ENCODE data around the gene MBD6. TPM values are rescaled to one million over a fixed set of nuclear protein-coding genes. Genes with fewer than 3 reads are reported as not detected.

Gene MBD6
- total RNA-seq, 1 donor from 2014 or later: 58.5 TPM

- no peaks in the 10 kb centered on the region for H3K9me3 ChIP-seq (ENCODE audit: insufficient read depth, low read depth, low read length)
- Mint-ChIP-seq H3K4me1 (ENCODE audit: low read depth, unreplicated experiment) (peaks cover 33% of the 10 kb centered on the region), H3K27me3 (ENCODE audit: low read depth, unreplicated experiment) (no peaks in the 10 kb centered on the region), H3K4me3 (ENCODE audit: unreplicated experiment) (no peak overlapping the region), H3K27ac (ENCODE audit: unreplicated experiment) (no peak overlapping the region), H3K36me3 (ENCODE audit: low read depth, unreplicated experiment) (peaks cover 49% of the 10 kb centered on the region), H3K9me3 (ENCODE audit: unreplicated experiment) (no peaks in the 10 kb centered on the region)
- H2AFZ ChIP-seq (ENCODE audit: low read depth, low read length): no peak overlapping the region
- DNase-seq (ENCODE audit: low read depth) (no peak), FAIRE-seq (no peak)
- H3K4me3 ChIP-seq (ENCODE audit: insufficient read depth, low read depth, low read length): no peak overlapping the region
- peaks cover 22% of the 10 kb centered on the region for H3K4me1 ChIP-seq (ENCODE audit: insufficient read depth, low read length)
- no peak overlapping the region for H3K4me2 ChIP-seq (ENCODE audit: low read length)
- no peaks in the 10 kb centered on the region for H3K27me3 ChIP-seq (ENCODE audit: insufficient read depth, low read length)
- H4K20me1 ChIP-seq (ENCODE audit: insufficient read depth, low read length): peaks cover 79% of the 10 kb centered on the region
- no peak overlapping the region for H3K9ac ChIP-seq (ENCODE audit: low read length)
- H3K79me2 ChIP-seq (ENCODE audit: insufficient read depth, low read length): peaks cover 33% of the 10 kb centered on the region
- TF ChIP-seq EZH2 (IDR thresholded peaks at IDR 0.05; ENCODE audit: insufficient read depth, low read length): no peak
- TF ChIP-seq CTCF (IDR thresholded peaks at IDR 0.05; ENCODE audit: insufficient read depth, low read depth, low read length): no peak
- peaks cover 59% of the 10 kb centered on the region for H3K36me3 ChIP-seq (ENCODE audit: insufficient read depth, low read length)
- H3K27ac ChIP-seq (ENCODE audit: low read depth, low read length): no peak overlapping the region
Observed at GRCh38 chr12:57514720-57515407, 7.8 kb upstream of the MBD6 start.

DNA sequence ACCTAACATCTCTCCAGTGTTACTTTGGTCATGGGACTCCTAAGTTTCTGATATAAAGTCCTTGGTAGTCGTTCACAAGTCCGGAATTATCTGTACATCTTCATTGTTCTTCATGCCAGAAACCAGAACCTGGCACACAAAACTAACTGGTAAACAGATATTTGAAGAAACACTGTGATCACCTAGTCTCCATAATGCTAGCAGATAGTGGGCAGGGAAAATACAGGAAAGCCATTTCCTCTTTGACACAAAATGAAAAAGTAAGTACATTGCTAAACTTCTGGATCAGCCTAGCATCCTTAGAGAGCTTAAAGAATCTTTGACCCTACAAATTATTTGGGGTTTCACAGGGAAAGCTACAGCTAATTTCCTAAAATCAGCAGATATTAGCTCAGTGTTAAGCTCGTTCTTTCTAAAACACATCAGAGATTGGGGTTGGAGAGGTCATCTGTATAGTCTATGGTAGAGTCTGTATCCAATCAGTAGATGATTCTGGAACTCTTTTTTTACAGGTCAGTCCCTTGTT is 7.2 kb upstream of the MBD6 start:
- TF ChIP-seq EZH2 (IDR thresholded peaks at IDR 0.05; ENCODE audit: insufficient read depth, low read length) (no peak), CTCF (IDR thresholded peaks at IDR 0.05; ENCODE audit: insufficient read depth, low read depth, low read length) (no peak)
- Histone ChIP-seq H3K9me3 (ENCODE audit: insufficient read depth, low read depth, low read length) (no peaks in the 10 kb centered on the region), H3K79me2 (ENCODE audit: insufficient read depth, low read length) (peaks cover 38% of the 10 kb centered on the region), H3K9ac (ENCODE audit: low read length) (no peak overlapping the region), H3K4me3 (ENCODE audit: insufficient read depth, low read depth, low read length) (no peak overlapping the region), H3K36me3 (ENCODE audit: insufficient read depth, low read length) (peaks cover 59% of the 10 kb centered on the region), H3K27me3 (ENCODE audit: insufficient read depth, low read length) (no peaks in the 10 kb centered on the region), H3K4me1 (ENCODE audit: insufficient read depth, low read length) (peaks cover 22% of the 10 kb centered on the region), H3K4me2 (ENCODE audit: low read length) (no peak overlapping the region), H3K27ac (ENCODE audit: low read depth, low read length) (no peak overlapping the region), H2AFZ (ENCODE audit: low read depth, low read length) (no peak overlapping the region), H4K20me1 (ENCODE audit: insufficient read depth, low read length) (peaks cover 82% of the 10 kb centered on the region)
- no peak for FAIRE-seq
- no peaks in the 10 kb centered on the region for H3K27me3 Mint-ChIP-seq (ENCODE audit: low read depth, unreplicated experiment)
- no peak overlapping the region for H3K4me3 Mint-ChIP-seq (ENCODE audit: unreplicated experiment)
- H3K36me3 Mint-ChIP-seq (ENCODE audit: low read depth, unreplicated experiment): peaks cover 49% of the 10 kb centered on the region
- H3K27ac Mint-ChIP-seq (ENCODE audit: unreplicated experiment): no peak overlapping the region
- no peaks in the 10 kb centered on the region for H3K9me3 Mint-ChIP-seq (ENCODE audit: unreplicated experiment)
- no peak for DNase-seq (ENCODE audit: low read depth)
- peaks cover 33% of the 10 kb centered on the region for H3K4me1 Mint-ChIP-seq (ENCODE audit: low read depth, unreplicated experiment)

GRCh38 chr12:57515934-57516541 is 6.6 kb upstream of the MBD6 start:
- H3K27ac ChIP-seq (ENCODE audit: low read depth, low read length): no peak overlapping the region
- no peak overlapping the region for H2AFZ ChIP-seq (ENCODE audit: low read depth, low read length)
- peaks cover 38% of the 10 kb centered on the region for H3K79me2 ChIP-seq (ENCODE audit: insufficient read depth, low read length)
- peaks cover 82% of the 10 kb centered on the region for H4K20me1 ChIP-seq (ENCODE audit: insufficient read depth, low read length)
- peaks cover 33% of the 10 kb centered on the region for H3K4me1 Mint-ChIP-seq (ENCODE audit: low read depth, unreplicated experiment)
- no peak overlapping the region for H3K9ac ChIP-seq (ENCODE audit: low read length)
- DNase-seq (ENCODE audit: low read depth) (no peak), FAIRE-seq (no peak)
- no peak overlapping the region for H3K4me2 ChIP-seq (ENCODE audit: low read length)
- H3K27ac Mint-ChIP-seq (ENCODE audit: unreplicated experiment): peak overlapping the region; percentile 14
- no peaks in the 10 kb centered on the region for H3K27me3 ChIP-seq (ENCODE audit: insufficient read depth, low read length)
- H3K36me3 ChIP-seq (ENCODE audit: insufficient read depth, low read length): peaks cover 59% of the 10 kb centered on the region
- H3K9me3 Mint-ChIP-seq (ENCODE audit: unreplicated experiment): no peaks in the 10 kb centered on the region
- no peaks in the 10 kb centered on the region for H3K9me3 ChIP-seq (ENCODE audit: insufficient read depth, low read depth, low read length)
- TF ChIP-seq EZH2 (IDR thresholded peaks at IDR 0.05; ENCODE audit: insufficient read depth, low read length) (no peak), CTCF (IDR thresholded peaks at IDR 0.05; ENCODE audit: insufficient read depth, low read depth, low read length) (no peak)
- H3K4me3 ChIP-seq (ENCODE audit: insufficient read depth, low read depth, low read length): no peak overlapping the region
- H3K4me3 Mint-ChIP-seq (ENCODE audit: unreplicated experiment): peak overlapping the region; percentile 31
- no peaks in the 10 kb centered on the region for H3K27me3 Mint-ChIP-seq (ENCODE audit: low read depth, unreplicated experiment)
- H3K4me1 ChIP-seq (ENCODE audit: insufficient read depth, low read length): peaks cover 25% of the 10 kb centered on the region
- peaks cover 47% of the 10 kb centered on the region for H3K36me3 Mint-ChIP-seq (ENCODE audit: low read depth, unreplicated experiment)
